Measurements from ENCODE around the gene CEP63. TPM values are rescaled to one million over a fixed set of nuclear protein-coding genes. Genes with fewer than 3 reads are reported as not detected.
A peak's percentile ranks its signal among the peaks of the same experiment; 100 is the strongest.

CEP63 gene
- total RNA-seq, 1 donor from 2014 or later, result 20.6 TPM

- no peak for TF ChIP-seq CTCF (IDR thresholded peaks at IDR 0.05)
- intact Hi-C loops (cut with DNase I), result no loop called here
- ATAC-seq (no peak), DNase-seq (no peak)
- Histone ChIP-seq H3K27me3 (ENCODE audit: low read depth) (no peaks in the 10 kb centered on the region), H3K36me3 (no peaks in the 10 kb centered on the region), H3K4me1 (no peaks in the 10 kb centered on the region), H3K27ac (no peak overlapping the region), H3K4me3 (no peak overlapping the region), H3K9me3 (no peaks in the 10 kb centered on the region)
Measured at GRCh38 chr3:134600206-134600605, 114.3 kb downstream of the CEP63 start.

DNA sequence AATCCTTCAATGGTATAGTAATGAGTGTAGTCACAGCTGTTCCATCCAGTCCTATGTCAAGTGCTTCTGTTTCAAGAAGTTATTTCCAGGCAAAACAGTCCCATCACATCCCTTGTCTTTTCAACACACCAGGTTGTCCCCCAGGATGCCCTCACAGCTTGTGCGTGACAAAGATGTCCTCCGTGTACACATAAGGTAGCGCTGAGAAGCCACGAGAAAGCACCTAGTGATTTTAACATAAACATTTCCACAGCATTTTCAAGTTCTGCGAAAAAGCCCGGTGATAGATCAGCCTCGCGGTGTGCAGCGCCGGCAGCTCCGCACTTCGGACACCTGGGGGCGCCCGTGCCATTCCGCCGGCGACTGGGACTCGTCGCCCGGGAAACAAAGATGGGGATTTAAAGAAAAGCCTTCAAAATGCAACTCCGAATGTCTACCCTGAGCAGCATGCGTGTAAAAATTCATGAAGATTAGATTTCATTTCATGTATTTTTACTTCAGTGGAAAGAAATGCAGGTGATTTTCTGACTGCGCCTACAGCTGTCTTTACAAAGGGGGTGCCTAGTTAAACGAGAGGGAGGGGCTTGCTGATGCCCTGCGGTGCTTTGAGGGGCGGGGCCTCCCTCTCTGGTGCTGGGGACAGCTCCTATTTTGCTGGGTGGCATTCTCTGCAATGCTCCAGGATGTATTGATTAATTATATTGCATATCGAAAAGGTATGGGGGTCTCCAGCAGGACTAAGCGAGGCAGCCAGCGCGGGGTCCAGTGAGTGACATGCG lies 115.0 kb downstream of the CEP63 start:
- H3K27me3 ChIP-seq (ENCODE audit: low read depth), result no peaks in the 10 kb centered on the region
- intact Hi-C loops (cut with DNase I), result no loop called here
- peak; percentile 64 to 80 for ATAC-seq
- peak; percentile 95 for TF ChIP-seq CTCF (IDR thresholded peaks at IDR 0.05)
- H3K4me1 ChIP-seq, result no peaks in the 10 kb centered on the region
- DNase-seq, result peak; percentile 80
- no peaks in the 10 kb centered on the region for H3K9me3 ChIP-seq
- H3K27ac ChIP-seq, result no peak overlapping the region
- H3K4me3 ChIP-seq, result no peak overlapping the region
- H3K36me3 ChIP-seq, result no peaks in the 10 kb centered on the region

GRCh38 chr3:134601539-134602439 lies 115.9 kb downstream of the CEP63 start:
- H3K4me1 ChIP-seq, result no peaks in the 10 kb centered on the region
- ATAC-seq (peak in 1 of 2 donors; percentile 9), DNase-seq (no peak)
- no peaks in the 10 kb centered on the region for H3K9me3 ChIP-seq
- no peak for TF ChIP-seq CTCF (IDR thresholded peaks at IDR 0.05)
- no peak overlapping the region for H3K27ac ChIP-seq
- H3K27me3 ChIP-seq (ENCODE audit: low read depth), result no peaks in the 10 kb centered on the region
- H3K4me3 ChIP-seq, result no peak overlapping the region
- intact Hi-C loops (cut with DNase I), result no loop called here
- no peaks in the 10 kb centered on the region for H3K36me3 ChIP-seq

DNA sequence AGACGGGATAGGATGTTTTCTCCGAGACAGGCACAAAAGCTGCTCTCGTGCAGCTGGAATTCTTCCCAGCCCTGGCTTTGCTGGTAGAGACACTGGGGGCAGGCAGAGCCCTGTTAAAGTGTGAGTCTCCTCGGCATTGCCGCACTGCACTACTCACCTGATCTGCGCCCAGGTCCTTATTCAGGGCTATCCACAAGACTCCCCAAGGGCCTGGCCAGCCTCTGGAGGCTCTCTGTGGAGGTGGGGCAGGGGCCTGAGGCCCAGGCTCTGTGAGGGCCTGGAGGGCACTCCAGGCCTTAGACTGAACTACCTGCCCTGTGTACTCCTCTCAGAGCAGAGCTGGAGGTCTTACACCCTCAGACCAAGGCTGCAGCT lies 116.6 kb downstream of the CEP63 start:
- ATAC-seq (no peak), DNase-seq (no peak)
- no peaks in the 10 kb centered on the region for H3K36me3 ChIP-seq
- H3K9me3 ChIP-seq, result no peaks in the 10 kb centered on the region
- TF ChIP-seq CTCF (IDR thresholded peaks at IDR 0.05), result no peak
- intact Hi-C loops (cut with DNase I), result no loop called here
- H3K27me3 ChIP-seq (ENCODE audit: low read depth), result no peaks in the 10 kb centered on the region
- no peak overlapping the region for H3K27ac ChIP-seq
- no peak overlapping the region for H3K4me3 ChIP-seq
- no peaks in the 10 kb centered on the region for H3K4me1 ChIP-seq

DNA sequence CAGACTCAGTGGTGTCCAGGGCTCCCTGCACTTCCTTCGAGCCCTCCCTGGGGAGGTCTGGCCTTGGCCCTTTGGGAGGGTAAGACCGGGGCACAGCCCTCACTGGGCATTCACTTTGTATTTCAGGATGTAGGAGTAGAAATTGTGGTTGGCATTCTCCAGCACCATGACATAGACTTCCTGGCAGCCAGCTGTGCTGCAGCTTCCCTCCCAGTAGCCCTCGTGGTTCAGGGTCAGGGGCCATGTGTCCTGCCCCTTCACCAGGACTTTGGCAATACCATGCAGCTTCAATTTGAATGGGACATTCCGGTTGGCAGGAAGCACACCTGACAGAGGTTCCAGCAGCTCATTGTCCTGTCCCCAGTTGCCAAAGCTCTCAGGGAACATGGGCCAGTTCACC lies 117.6 kb downstream of the CEP63 start:
- DNase-seq (no peak), ATAC-seq (no peak)
- intact Hi-C loops (cut with DNase I), result no loop called here
- H3K27ac ChIP-seq, result no peak overlapping the region
- H3K4me3 ChIP-seq, result no peak overlapping the region
- no peaks in the 10 kb centered on the region for H3K27me3 ChIP-seq (ENCODE audit: low read depth)
- H3K36me3 ChIP-seq, result no peaks in the 10 kb centered on the region
- no peak for TF ChIP-seq CTCF (IDR thresholded peaks at IDR 0.05)
- H3K4me1 ChIP-seq, result no peaks in the 10 kb centered on the region
- H3K9me3 ChIP-seq, result no peaks in the 10 kb centered on the region
